C4-2B (cell line): ENCODE data around the gene DGKD.

Source experiments
- CTCF ChIP-seq: fragments of 450-650 bp; conservative IDR thresholded peaks from 2 replicates; pipeline ENCODE4 v1.5.1; 2017; ENCODE audit warnings: mild to moderate bottlenecking
- ZFX ChIP-seq: fragments of 450-650 bp; IDR thresholded peaks from 2 replicates; pipeline ENCODE4 v1.6.1; 2017

- TF ChIP-seq CTCF (no peak), ZFX (no peak)
Measured at GRCh38 chr2:233433029-233433428, 78.7 kb downstream of the DGKD start.
